HFFc6 (cell line): ENCODE measurements around the gene TENM4. TPM values are rescaled to one million over a fixed set of nuclear protein-coding genes. Genes with fewer than 3 reads are reported as not detected.

Experiments
- DNase-seq: peaks from one replicate; pipeline ENCODE4 v3.0.0-alpha.2; 2018
- H3K27ac Mint-ChIP-seq: 2 replicates; pipeline ENCODE4 v1.8.0; 2020; ENCODE audit warnings: mild to moderate bottlenecking, mixed read lengths
- H3K27me3 Mint-ChIP-seq: 2 replicates; pipeline ENCODE4 v1.8.0; 2021; ENCODE audit warnings: mild to moderate bottlenecking, moderate library complexity, mixed read lengths; ENCODE audit not compliant: insufficient read depth
- H3K36me3 Mint-ChIP-seq: 2 replicates; pipeline ENCODE4 v1.8.0; 2021; ENCODE audit warnings: low read depth, mixed read lengths
- H3K4me1 Mint-ChIP-seq: 2 replicates; pipeline ENCODE4 v1.8.0; 2020; ENCODE audit warnings: low read depth, mixed read lengths
- H3K4me3 Mint-ChIP-seq: 2 replicates; pipeline ENCODE4 v1.8.0; 2020; ENCODE audit warnings: mild to moderate bottlenecking, moderate library complexity, mixed read lengths
- H3K9me3 Mint-ChIP-seq: 2 replicates; pipeline ENCODE4 v1.8.0; 2020; ENCODE audit warnings: mild to moderate bottlenecking, mixed read lengths
- total RNA-seq, 6 experiments: library from RNA; stranded (reverse); fragmentation: NEBNext Ultra II Directional; extraction: Animal tissue kit (Norgen Biotek cat#: 25700); gene quantifications; 2 replicates in 1 of 6; 3 replicates in 5 of 6; pipeline ENCODE4 v1.2.3, GENCODE V29; 2021
- TF ChIP-seq, protein P1 (sequence below): fragments of 200-600 bp; sonication (generic); IDR thresholded peaks from 2 replicates; pipeline ENCODE4 v1.5.0; 2021; ENCODE audit warnings: antibody characterized with exemption, mild to moderate bottlenecking

TENM4 gene
- total RNA-seq, 6 experiments from 2014 or later: 20.9 to 45.5 (median 26.5) TPM

DNA sequence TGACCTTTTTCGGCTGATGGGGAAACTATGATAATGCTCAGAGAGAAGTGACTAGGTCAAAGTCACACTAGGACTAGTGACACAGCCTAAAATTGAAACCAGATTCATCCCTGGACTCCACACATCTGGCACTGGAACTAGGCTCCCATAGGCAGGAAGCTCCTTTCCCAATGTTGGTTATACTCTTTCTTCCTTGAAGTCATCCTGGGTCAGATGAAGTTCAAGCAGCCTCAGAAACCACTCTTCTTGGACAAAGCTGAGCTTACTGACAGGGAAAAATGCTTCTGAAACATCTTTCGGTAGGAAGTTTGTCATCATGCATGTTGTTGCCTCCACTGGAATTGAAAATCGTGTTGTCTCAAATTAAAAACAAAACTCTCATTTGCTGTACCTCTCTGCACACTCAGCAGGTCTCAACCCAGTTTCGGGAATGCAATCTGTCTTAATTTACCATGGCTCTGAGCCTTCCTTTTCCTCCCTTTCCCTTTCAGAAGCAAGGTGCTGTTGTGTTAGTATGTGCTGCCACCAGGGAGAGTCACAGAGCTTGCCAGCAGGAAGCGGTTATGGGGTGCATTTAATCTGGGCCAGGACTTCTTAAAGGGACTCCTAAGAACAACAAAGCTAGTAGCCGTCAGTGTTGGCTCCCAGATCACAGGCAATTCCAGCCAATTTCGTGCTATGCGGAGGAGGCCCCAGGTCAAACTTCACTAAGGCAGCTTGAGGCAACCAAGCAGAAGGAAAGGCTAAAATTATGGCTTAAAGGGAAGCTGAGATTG, 384.8 kb downstream of the TENM4 start:
- peak; percentile 61 for DNase-seq
- peaks cover 68% of the 10 kb centered on the region for H3K4me1 Mint-ChIP-seq
- peak overlapping the region; percentile 79 for H3K27ac Mint-ChIP-seq
- H3K9me3 Mint-ChIP-seq: no peaks in the 10 kb centered on the region
- H3K36me3 Mint-ChIP-seq: no peaks in the 10 kb centered on the region
- H3K27me3 Mint-ChIP-seq: no peaks in the 10 kb centered on the region; the same call in 1 of the 2 replicates
- TF ChIP-seq, protein P1, sequence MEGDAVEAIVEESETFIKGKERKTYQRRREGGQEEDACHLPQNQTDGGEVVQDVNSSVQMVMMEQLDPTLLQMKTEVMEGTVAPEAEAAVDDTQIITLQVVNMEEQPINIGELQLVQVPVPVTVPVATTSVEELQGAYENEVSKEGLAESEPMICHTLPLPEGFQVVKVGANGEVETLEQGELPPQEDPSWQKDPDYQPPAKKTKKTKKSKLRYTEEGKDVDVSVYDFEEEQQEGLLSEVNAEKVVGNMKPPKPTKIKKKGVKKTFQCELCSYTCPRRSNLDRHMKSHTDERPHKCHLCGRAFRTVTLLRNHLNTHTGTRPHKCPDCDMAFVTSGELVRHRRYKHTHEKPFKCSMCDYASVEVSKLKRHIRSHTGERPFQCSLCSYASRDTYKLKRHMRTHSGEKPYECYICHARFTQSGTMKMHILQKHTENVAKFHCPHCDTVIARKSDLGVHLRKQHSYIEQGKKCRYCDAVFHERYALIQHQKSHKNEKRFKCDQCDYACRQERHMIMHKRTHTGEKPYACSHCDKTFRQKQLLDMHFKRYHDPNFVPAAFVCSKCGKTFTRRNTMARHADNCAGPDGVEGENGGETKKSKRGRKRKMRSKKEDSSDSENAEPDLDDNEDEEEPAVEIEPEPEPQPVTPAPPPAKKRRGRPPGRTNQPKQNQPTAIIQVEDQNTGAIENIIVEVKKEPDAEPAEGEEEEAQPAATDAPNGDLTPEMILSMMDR: peak; percentile 49
- H3K4me3 Mint-ChIP-seq: peak overlapping the region; percentile 71

DNA sequence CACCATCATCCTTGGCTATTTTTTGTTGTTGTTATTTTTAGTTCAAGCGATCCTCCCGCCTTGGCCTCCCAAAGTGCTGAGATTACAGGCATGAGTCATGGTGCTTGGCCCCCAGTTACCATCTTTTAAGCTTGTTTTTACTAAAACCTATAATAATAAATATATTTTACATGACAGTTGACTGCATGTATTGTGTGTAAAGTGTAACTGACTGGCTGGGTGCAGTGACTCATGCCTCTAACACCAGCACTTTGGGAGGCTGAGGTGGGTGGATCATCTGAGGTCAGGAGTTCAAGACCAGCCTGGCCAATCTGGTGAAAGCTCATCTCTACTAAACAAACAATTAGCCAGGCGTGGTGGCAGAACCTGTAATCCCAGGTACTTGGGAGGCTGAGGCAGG, 386.2 kb downstream of the TENM4 start:
- peak; percentile 41 for DNase-seq
- no peaks in the 10 kb centered on the region for H3K36me3 Mint-ChIP-seq
- TF ChIP-seq, protein P1: no peak
- peak overlapping the region; percentile 33; the same call in 1 of the 2 replicates for H3K27ac Mint-ChIP-seq
- no peaks in the 10 kb centered on the region; the same call in 1 of the 2 replicates for H3K27me3 Mint-ChIP-seq
- H3K4me3 Mint-ChIP-seq: no peak overlapping the region
- H3K9me3 Mint-ChIP-seq: no peaks in the 10 kb centered on the region
- peaks cover 55% of the 10 kb centered on the region for H3K4me1 Mint-ChIP-seq

DNA sequence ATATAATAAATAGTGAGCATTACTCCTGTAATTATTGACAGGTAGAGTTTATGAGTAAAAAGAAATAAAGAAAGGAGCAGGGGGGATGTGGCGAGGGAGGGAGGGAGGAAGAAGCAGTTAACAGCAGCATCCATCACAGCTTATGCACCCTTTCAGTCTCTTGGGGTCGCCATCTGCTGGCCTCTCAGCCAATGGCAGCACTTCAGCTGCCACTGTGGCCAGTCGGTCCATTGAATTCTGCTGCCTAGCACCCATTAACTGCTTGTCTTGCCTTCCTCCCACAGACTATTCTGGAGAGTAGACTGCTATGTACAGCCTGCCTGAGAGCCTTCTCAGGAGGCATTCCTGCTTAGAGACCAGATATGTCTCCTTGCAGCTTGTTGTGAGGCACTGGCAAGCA, 388.3 kb downstream of the TENM4 start:
- TF ChIP-seq, protein P1: peak; percentile 73
- H3K27ac Mint-ChIP-seq: no peak overlapping the region
- H3K4me1 Mint-ChIP-seq: peaks cover 41% of the 10 kb centered on the region
- no peaks in the 10 kb centered on the region for H3K36me3 Mint-ChIP-seq
- no peaks in the 10 kb centered on the region for H3K9me3 Mint-ChIP-seq
- no peak overlapping the region for H3K4me3 Mint-ChIP-seq
- H3K27me3 Mint-ChIP-seq: no peaks in the 10 kb centered on the region; the same call in none of the 2 replicates
- no peak for DNase-seq

DNA sequence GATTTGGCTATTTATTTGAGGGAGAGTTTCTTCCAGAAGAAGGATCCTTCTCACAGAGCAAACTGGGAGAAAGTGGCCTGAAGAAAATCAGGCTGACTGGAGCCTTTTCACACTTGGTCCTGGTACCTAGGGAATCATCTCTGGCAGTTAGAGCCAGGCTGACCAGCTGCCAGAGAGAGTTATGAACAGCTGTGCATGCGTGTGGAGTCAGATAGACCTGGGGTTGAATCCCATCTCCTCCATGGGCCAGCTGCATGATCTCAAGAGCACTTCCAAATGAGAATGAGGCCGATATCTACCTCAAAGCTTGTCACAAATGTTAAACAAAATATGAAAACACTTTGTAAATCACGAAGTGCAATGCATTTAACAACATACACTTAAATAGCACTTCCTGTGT, 390.0 kb downstream of the TENM4 start:
- no peak overlapping the region for H3K27ac Mint-ChIP-seq
- H3K36me3 Mint-ChIP-seq: no peaks in the 10 kb centered on the region
- H3K27me3 Mint-ChIP-seq: no peaks in the 10 kb centered on the region; the same call in none of the 2 replicates
- H3K4me3 Mint-ChIP-seq: no peak overlapping the region
- TF ChIP-seq, protein P1: no peak
- H3K4me1 Mint-ChIP-seq: peaks cover 33% of the 10 kb centered on the region
- no peak for DNase-seq
- no peaks in the 10 kb centered on the region for H3K9me3 Mint-ChIP-seq

GRCh38 chr11:79049741-79050179, 391.1 kb downstream of the TENM4 start:
- H3K4me3 Mint-ChIP-seq: no peak overlapping the region
- no peaks in the 10 kb centered on the region for H3K36me3 Mint-ChIP-seq
- no peak for DNase-seq
- peaks cover 29% of the 10 kb centered on the region for H3K4me1 Mint-ChIP-seq
- H3K9me3 Mint-ChIP-seq: no peaks in the 10 kb centered on the region
- H3K27ac Mint-ChIP-seq: no peak overlapping the region
- TF ChIP-seq, protein P1: no peak
- no peaks in the 10 kb centered on the region; the same call in none of the 2 replicates for H3K27me3 Mint-ChIP-seq
